ENCODE data around the gene ASB7. TPM values are rescaled to one million over a fixed set of nuclear protein-coding genes. Genes with fewer than 3 reads are reported as not detected.

ASB7 gene
- polyA plus RNA-seq, 6 donors from 2014 or later, result 11.0 to 17.2 (median 14.1) TPM

DNA sequence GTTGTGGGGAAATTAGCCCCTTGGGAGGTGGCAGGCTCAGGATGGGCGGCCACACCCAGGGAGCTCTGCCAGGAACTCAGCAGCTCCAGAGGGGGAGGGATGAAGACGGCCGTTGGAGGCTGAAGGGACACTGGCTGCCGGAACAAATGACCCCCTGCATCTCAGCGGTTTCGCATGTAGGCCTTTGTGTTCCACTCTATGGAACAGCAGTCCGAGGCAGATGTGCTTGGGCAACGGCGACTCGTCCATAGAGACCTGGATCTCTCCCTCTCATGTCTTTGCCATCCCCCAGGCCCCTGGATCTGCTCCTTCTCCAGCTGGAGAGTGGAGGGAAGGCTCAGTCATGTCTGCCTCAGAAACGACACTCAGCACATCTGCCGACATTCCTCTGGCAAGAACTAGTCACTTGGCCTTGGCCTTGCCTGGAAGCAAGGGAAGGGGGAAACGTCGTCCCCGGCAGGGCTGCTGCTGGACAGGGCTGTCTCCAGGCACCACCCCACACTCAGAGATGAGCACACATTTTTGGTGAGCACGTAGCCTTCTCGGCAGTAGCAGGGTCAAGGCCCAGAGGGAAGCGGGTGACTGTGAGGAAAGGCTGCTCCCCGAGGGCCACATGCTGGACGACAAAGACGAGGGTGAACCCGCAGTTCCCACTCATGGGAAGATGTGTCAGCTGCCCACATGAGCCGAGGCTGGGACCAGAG, 83.8 kb downstream of the ASB7 start:
- DNase-seq (no peak), ATAC-seq (ENCODE audit: low read depth in 2 of 2) (no peak)
- no peak overlapping the region for H3K4me3 Mint-ChIP-seq
- no peaks in the 10 kb centered on the region for H3K4me1 Mint-ChIP-seq
- peak overlapping the region in 1 of 6 donors; percentile 36 for H3K27ac Mint-ChIP-seq
- peaks cover 6 to 9% of the 10 kb centered on the region in 2 donors for H3K36me3 Mint-ChIP-seq
- H3K9me3 Mint-ChIP-seq, result peaks cover 2 to 16% (median 6%) of the 10 kb centered on the region in 7 donors
- peaks cover 17 to 40% (median 31%) of the 10 kb centered on the region in 3 donors for H3K27me3 Mint-ChIP-seq

DNA sequence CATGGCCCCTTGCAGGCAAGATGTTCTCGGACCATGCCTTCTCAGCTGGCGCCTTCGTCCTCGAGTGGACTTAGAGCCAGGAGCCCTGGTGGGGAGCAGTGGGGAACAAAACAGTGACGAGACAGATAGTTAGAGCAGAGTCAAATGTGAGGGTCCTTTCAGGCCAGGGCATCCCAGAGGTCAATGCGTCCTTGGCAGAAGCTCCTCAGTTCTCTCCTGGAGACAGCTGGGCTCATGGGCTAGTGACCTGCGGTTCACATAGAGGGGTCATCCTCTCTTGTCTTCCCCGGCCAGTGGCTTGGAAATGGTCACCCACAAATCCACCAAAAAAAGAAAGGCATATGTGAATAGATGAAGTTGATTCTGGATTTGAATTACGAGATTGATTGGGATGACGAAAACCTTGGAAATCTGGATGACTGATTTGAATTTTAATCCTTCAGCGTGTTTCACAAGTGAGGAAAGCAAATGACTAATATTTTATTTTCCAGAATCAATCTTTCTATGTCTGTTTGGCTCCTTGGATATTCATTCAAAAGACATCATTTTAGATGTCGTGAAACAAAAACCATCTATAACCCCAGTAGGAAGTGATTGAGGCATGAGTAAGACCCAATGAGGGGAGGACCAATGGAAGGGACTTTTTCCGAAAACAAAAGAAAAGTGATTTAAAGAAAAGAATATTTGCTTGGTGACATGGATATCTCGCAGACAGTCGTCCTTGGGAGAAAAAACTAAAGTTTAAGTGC, 84.5 kb downstream of the ASB7 start:
- H3K4me3 Mint-ChIP-seq, result no peak overlapping the region
- no peak for ATAC-seq (ENCODE audit: low read depth in 2 of 2)
- peaks cover 0 to 10% (median under 1%) of the 10 kb centered on the region in 7 donors for H3K9me3 Mint-ChIP-seq
- DNase-seq, result no peak
- H3K27ac Mint-ChIP-seq, result no peak overlapping the region
- H3K27me3 Mint-ChIP-seq, result peaks cover 18 to 33% (median 24%) of the 10 kb centered on the region in 3 donors
- no peaks in the 10 kb centered on the region for H3K4me1 Mint-ChIP-seq
- peaks cover 2 to 3% of the 10 kb centered on the region in 2 donors for H3K36me3 Mint-ChIP-seq

GRCh38 chr15:100687582-100688141, 85.3 kb downstream of the ASB7 start:
- H3K9me3 Mint-ChIP-seq, result peaks cover 0 to 4% (median 0%) of the 10 kb centered on the region in 7 donors
- no peak overlapping the region for H3K4me3 Mint-ChIP-seq
- no peak for DNase-seq
- no peak for ATAC-seq (ENCODE audit: low read depth in 2 of 2)
- peaks cover 22 to 36% (median 22%) of the 10 kb centered on the region in 3 donors for H3K27me3 Mint-ChIP-seq
- no peaks in the 10 kb centered on the region for H3K36me3 Mint-ChIP-seq
- H3K4me1 Mint-ChIP-seq, result no peaks in the 10 kb centered on the region
- H3K27ac Mint-ChIP-seq, result no peak overlapping the region

DNA sequence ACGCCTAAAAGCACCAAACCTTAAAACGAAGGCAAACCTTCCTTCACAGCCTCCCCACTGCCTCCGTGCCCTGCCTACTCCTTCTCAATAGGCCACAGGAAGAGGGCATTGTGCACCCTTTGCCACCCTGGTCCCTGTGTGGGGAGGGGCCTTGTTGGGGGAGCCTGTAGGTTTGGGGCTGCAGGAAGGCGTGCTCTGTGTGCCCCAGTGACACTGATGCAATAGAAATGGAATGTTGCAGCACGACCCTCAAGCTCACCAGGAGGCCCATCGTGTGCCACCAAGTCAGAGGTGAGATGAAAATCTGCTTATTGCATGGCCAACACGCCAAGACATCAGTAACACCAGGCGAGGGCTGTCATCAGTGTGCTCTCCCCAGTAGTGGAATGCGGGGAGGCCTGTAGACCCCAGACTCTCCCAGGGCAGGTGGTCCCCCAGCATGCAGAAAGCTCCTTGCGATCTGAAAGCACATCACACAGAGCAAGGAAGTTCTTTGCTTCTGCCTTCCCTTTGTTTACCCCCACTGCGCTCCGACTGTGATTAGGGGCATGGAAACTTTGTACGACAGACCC, 86.2 kb downstream of the ASB7 start:
- no peak overlapping the region for H3K4me3 Mint-ChIP-seq
- peaks cover 22 to 33% (median 28%) of the 10 kb centered on the region in 3 donors for H3K27me3 Mint-ChIP-seq
- H3K27ac Mint-ChIP-seq, result peak overlapping the region in 1 of 6 donors; percentile 21
- H3K36me3 Mint-ChIP-seq, result no peaks in the 10 kb centered on the region
- no peak for ATAC-seq (ENCODE audit: low read depth in 2 of 2)
- no peaks in the 10 kb centered on the region for H3K9me3 Mint-ChIP-seq
- no peaks in the 10 kb centered on the region for H3K4me1 Mint-ChIP-seq
- DNase-seq, result no peak

GRCh38 chr15:100689131-100689899, 86.9 kb downstream of the ASB7 start:
- no peaks in the 10 kb centered on the region for H3K9me3 Mint-ChIP-seq
- DNase-seq (no peak), ATAC-seq (ENCODE audit: low read depth in 2 of 2) (no peak)
- H3K4me1 Mint-ChIP-seq, result no peaks in the 10 kb centered on the region
- no peak overlapping the region for H3K4me3 Mint-ChIP-seq
- no peak overlapping the region for H3K27ac Mint-ChIP-seq
- peaks cover 17 to 36% (median 30%) of the 10 kb centered on the region in 3 donors for H3K27me3 Mint-ChIP-seq
- no peaks in the 10 kb centered on the region for H3K36me3 Mint-ChIP-seq

DNA sequence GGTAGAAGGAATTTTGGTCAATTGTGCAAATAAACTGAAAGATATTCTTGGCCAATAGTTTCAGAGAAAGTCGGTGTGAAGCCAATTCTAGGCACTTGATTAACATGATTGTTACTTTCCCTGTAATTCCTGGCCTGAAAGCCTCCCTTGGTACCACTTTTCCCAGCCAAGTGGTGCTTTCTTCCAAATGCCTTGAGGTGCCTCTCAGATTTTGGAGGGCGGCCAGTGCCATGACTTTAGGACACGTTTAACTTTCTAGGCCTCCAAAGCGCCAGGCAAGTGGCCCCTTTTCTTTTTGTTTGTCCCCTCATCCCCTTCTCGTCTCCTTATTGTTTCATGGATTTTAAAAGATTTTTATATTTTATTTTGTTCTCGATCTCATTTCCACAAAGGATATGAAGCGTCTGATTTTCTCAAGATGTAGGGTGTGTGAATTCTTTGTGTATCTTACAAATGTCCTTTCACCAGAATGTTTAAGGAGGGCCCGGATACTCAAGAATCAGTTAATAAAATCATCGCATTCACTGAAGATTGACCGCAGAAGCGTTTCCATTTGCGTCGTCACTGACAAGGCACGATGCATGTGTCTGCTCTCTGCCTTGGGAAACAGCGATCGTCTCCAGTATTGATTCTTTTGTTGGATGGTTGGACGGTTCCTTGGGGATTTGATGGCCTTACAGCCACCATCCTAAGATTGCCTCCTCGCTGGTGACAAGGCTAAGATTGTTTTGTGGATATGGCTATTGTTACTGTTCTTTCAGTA, 87.8 kb downstream of the ASB7 start:
- H3K36me3 Mint-ChIP-seq, result no peaks in the 10 kb centered on the region
- H3K9me3 Mint-ChIP-seq, result no peaks in the 10 kb centered on the region
- ATAC-seq (ENCODE audit: low read depth in 2 of 2), result no peak
- H3K4me3 Mint-ChIP-seq, result no peak overlapping the region
- no peak overlapping the region for H3K27ac Mint-ChIP-seq
- peaks cover 17 to 36% (median 30%) of the 10 kb centered on the region in 3 donors for H3K27me3 Mint-ChIP-seq
- DNase-seq, result no peak
- H3K4me1 Mint-ChIP-seq, result no peaks in the 10 kb centered on the region

DNA sequence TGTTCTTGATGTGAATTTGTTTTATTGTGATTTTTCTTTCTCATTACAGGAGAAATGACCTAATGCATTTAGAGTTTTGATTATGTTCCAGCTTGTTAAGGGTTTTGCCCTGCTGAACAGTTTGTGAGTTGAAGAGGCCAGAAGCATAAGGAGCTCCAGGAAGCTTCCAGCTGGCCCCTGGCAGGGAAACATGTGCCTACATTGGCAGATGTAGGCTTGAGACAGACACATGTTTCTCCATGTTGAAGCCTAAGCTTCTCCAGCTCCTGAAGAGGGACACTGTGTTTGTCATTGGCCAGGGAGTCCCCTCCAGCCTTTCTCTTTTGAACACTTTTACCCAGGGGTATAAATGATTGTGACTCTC, 88.4 kb downstream of the ASB7 start:
- Mint-ChIP-seq H3K36me3 (peaks cover 0 to 4% of the 10 kb centered on the region in 2 donors), H3K27ac (no peak overlapping the region), H3K27me3 (peaks cover 19 to 36% (median 34%) of the 10 kb centered on the region in 3 donors), H3K9me3 (peaks cover 0 to 3% (median 0%) of the 10 kb centered on the region in 7 donors), H3K4me3 (no peak overlapping the region), H3K4me1 (no peaks in the 10 kb centered on the region)
- no peak for DNase-seq
- ATAC-seq (ENCODE audit: low read depth in 2 of 2), result no peak

- DNase-seq, result no peak
- Mint-ChIP-seq H3K9me3 (peaks cover 0 to 7% (median 0%) of the 10 kb centered on the region in 7 donors), H3K27me3 (peaks cover 23 to 38% (median 37%) of the 10 kb centered on the region in 3 donors), H3K27ac (no peak overlapping the region), H3K36me3 (peaks cover 0 to 4% of the 10 kb centered on the region in 2 donors), H3K4me3 (no peak overlapping the region), H3K4me1 (no peaks in the 10 kb centered on the region)
- ATAC-seq (ENCODE audit: low read depth in 2 of 2), result no peak
Measured at GRCh38 chr15:100691321-100691720, 88.9 kb downstream of the ASB7 start.

DNA sequence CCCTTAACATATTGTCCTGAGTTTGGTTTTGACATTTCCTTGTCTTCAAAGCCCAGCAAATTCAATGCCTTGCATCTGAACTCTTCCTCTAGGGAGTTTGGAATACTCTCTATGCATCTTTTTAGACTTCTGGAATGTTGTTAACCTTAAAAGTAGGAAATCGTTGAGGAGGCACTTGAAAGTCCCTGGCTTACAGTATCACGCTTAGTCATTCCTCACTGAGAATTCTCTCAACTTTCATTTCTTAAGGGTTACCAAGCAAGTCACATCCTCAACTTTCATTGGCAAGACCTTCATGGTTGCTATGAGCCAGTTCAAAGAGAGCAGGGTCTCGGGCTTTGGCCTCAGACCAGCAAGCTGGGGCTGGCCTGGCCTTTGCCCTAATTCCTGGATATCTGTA, 89.9 kb downstream of the ASB7 start:
- ATAC-seq (ENCODE audit: low read depth in 2 of 2) (no peak), DNase-seq (no peak)
- peaks cover 0 to 4% of the 10 kb centered on the region in 2 donors for H3K36me3 Mint-ChIP-seq
- peaks cover 18 to 41% (median 35%) of the 10 kb centered on the region in 3 donors for H3K27me3 Mint-ChIP-seq
- no peak overlapping the region for H3K4me3 Mint-ChIP-seq
- no peaks in the 10 kb centered on the region for H3K4me1 Mint-ChIP-seq
- peaks cover 0 to 16% (median 3%) of the 10 kb centered on the region in 7 donors for H3K9me3 Mint-ChIP-seq
- H3K27ac Mint-ChIP-seq, result no peak overlapping the region

DNA sequence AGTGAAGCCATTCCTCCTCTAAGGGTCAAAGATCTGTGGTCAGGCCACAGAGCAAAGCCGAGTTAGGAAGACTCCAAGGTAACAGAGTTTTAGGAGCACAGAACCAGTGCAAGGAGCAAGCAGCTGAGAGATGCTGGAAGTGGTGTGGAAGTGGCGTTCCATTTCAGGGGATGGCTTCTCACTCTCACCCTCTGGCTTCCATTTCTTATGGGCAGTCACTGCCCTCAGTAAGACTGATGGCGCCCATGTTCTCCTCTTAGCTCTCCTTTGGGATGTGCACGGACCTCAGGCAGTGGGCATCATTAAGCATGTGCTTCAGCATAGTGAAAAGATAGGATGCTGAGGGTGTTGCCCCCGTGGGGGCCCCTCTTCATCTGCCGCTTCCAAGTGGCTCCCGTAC, 90.3 kb downstream of the ASB7 start:
- ATAC-seq (ENCODE audit: low read depth in 2 of 2) (no peak), DNase-seq (no peak)
- peaks cover 0 to 4% of the 10 kb centered on the region in 2 donors for H3K36me3 Mint-ChIP-seq
- H3K4me1 Mint-ChIP-seq, result no peaks in the 10 kb centered on the region
- peaks cover 0 to 19% (median 3%) of the 10 kb centered on the region in 7 donors for H3K9me3 Mint-ChIP-seq
- H3K4me3 Mint-ChIP-seq, result no peak overlapping the region
- H3K27me3 Mint-ChIP-seq, result peaks cover 13 to 39% (median 31%) of the 10 kb centered on the region in 3 donors
- no peak overlapping the region for H3K27ac Mint-ChIP-seq

DNA sequence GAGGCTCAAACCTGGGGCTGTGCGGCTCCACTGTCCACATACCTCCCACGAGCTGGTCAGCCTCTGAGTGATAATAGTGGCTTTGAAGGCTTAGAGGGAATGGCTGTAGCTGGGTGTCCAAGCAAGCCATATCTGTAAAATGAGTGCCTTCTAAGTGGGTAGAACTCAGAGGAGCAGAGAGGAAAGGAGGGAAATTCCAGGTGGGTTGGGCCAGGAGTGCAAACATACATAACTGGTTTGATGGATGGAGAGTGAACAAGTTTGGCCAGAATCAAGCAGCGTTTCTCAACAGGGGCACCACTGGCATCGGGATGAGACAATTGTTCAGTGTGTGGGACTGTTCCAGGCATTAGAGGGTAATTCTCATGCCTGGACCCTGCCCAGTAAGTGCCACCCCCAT, 91.1 kb downstream of the ASB7 start:
- DNase-seq (no peak), ATAC-seq (ENCODE audit: low read depth in 2 of 2) (no peak)
- H3K4me3 Mint-ChIP-seq, result no peak overlapping the region
- H3K27ac Mint-ChIP-seq, result no peak overlapping the region
- H3K9me3 Mint-ChIP-seq, result peaks cover 0 to 19% (median 3%) of the 10 kb centered on the region in 7 donors
- H3K27me3 Mint-ChIP-seq, result peaks cover 10 to 34% (median 25%) of the 10 kb centered on the region in 3 donors
- peaks cover 0 to 4% of the 10 kb centered on the region in 2 donors for H3K36me3 Mint-ChIP-seq
- H3K4me1 Mint-ChIP-seq, result no peaks in the 10 kb centered on the region

DNA sequence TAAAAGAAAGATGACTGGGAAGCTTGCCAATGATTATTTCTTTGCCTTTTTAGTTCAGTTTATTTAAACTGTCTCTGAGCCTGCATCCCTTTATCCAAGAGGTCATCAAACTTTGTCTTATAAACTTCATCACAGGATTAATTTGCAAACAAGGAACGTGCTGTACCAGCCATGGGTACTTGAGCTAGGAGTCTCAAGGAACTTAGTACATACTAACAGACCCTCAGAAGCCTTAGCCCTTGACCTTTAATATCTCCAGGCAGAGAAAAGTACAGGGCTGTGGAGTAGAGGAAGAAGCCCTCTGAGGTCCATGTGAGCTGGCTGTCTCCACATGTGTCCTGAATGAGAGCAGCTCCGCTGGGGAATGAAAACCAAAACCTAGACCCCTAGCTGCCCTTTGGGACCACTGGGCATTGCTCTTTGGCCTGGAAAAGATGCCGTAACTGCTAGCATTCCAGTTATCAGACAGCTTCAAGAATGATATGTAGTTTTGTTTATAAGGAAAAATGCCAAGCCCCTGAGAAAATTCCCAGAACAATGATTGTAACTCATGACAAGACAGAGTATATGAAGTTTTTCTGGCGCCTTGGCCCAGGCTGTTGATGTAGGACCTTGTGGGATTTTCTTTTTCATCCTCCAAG, 92.1 kb downstream of the ASB7 start:
- Mint-ChIP-seq H3K36me3 (peaks cover 0 to 4% of the 10 kb centered on the region in 2 donors), H3K9me3 (peaks cover 0 to 19% (median 3%) of the 10 kb centered on the region in 7 donors), H3K4me3 (no peak overlapping the region), H3K4me1 (no peaks in the 10 kb centered on the region), H3K27me3 (peaks cover 13 to 28% (median 25%) of the 10 kb centered on the region in 3 donors), H3K27ac (no peak overlapping the region)
- ATAC-seq (ENCODE audit: low read depth in 2 of 2), result no peak
- DNase-seq, result no peak

Data from naive B cell (primary cell).